ENCODE measurements around the gene BCAS1. TPM values are rescaled to one million over a fixed set of nuclear protein-coding genes. Genes with fewer than 3 reads are reported as not detected.

The BCAS1 gene
- total and polyA plus RNA-seq, 12 donors: 0.07 to 2.3 (median 0.13) TPM; not detected in 7

DNA sequence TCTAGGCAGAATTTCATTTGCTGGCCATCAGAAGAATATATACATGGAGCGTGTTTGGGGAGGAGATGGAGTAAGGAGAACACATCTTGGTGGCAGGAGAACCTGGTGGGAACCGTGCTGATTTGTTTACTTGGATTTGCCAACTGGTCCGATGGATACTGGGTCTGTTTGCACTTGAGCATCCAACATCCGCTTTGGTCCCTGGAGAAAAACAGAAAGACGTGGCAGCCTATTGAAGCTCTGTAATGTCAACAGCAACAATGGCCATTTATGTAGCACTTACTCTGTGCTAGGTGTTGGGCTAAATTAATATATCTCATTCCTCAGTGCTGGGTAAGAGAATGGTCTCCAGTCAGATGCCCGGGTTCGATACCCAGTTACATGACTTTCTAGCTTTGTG lies 125.6 kb downstream of the BCAS1 start:
- Histone ChIP-seq H3K36me3 (replicated peaks in 1 of 2) (no peaks in the 10 kb centered on the region), H3K27ac (no peak overlapping the region), H3K4me3 (no peak overlapping the region), H3K27me3 (no peaks in the 10 kb centered on the region), H3K4me1 (replicated peaks in 1 of 2) (peaks cover 0 to 15% of the 10 kb centered on the region in 2 donors), H3K9me3 (replicated peaks in 1 of 3) (no peaks in the 10 kb centered on the region)
- DNase-seq: no peak
- intact Hi-C loops (cut with DNase I): loop anchor here in 1 of 2 donors (10.0 kb wide), 1 partner anchor 370 kb away; no protein-coding TSS in a partner anchor
- WGBS, 4 donors: 81 to 88% (median 84%) methylated on average over 7 of the region's 7 CpGs
- TF ChIP-seq, protein P1, sequence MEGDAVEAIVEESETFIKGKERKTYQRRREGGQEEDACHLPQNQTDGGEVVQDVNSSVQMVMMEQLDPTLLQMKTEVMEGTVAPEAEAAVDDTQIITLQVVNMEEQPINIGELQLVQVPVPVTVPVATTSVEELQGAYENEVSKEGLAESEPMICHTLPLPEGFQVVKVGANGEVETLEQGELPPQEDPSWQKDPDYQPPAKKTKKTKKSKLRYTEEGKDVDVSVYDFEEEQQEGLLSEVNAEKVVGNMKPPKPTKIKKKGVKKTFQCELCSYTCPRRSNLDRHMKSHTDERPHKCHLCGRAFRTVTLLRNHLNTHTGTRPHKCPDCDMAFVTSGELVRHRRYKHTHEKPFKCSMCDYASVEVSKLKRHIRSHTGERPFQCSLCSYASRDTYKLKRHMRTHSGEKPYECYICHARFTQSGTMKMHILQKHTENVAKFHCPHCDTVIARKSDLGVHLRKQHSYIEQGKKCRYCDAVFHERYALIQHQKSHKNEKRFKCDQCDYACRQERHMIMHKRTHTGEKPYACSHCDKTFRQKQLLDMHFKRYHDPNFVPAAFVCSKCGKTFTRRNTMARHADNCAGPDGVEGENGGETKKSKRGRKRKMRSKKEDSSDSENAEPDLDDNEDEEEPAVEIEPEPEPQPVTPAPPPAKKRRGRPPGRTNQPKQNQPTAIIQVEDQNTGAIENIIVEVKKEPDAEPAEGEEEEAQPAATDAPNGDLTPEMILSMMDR (IDR thresholded peaks at IDR 0.05): no peak
- TF ChIP-seq POLR2A (IDR thresholded peaks at IDR 0.05): no peak

DNA sequence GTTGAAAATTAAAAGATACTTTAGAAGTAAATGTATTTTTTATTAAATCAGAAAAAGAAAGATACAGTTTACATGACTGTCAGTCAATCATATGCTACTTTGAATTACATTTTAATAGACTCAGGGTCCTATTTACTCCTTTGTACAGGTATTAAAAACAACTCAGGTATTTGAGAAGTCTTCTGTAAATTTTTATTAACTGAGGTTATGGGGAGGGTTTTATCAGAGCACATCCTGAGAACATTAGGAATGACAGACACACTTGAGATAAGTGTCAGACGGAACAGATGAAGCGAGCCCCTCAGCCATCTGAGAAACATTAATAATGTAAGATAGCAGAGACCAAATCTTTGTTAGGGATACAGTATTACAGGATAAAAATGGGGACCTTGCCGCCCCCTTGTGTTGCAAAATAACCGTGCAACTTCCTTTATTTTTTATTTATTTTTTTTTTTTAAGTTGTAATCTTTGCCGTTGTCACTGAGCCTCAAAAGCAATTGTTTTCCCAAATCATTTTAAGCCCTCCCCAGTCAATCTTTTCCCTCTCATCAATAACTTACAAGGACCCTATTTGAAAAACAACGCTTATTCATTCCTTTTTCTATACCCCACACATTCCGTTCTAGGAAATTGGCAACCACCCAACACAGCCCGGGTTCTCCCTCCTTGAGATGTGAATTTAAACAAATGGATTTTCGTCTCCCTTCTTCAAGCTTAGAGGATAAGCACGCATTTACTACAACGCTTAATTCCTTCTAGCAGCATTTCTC lies 126.7 kb downstream of the BCAS1 start:
- 11 to 16% (median 12%) methylated on average over 11 of the region's 11 CpGs for WGBS, 4 donors
- Histone ChIP-seq H3K9me3 (replicated peaks in 1 of 3) (no peaks in the 10 kb centered on the region), H3K27me3 (no peaks in the 10 kb centered on the region), H3K36me3 (replicated peaks in 1 of 2) (no peaks in the 10 kb centered on the region), H3K4me3 (no peak overlapping the region), H3K27ac (no peak overlapping the region), H3K4me1 (replicated peaks in 1 of 2) (peaks cover 0 to 23% of the 10 kb centered on the region in 2 donors)
- intact Hi-C loops (cut with DNase I): loop anchor here in 1 of 2 donors (10.0 kb wide), 1 partner anchor 369 kb away; no protein-coding TSS in a partner anchor
- TF ChIP-seq, protein P1 (IDR thresholded peaks at IDR 0.05): peak; percentile 33 to 59 (median 44)
- no peak for TF ChIP-seq POLR2A (IDR thresholded peaks at IDR 0.05)
- peak in 1 of 7 donors; percentile 36 for DNase-seq

DNA sequence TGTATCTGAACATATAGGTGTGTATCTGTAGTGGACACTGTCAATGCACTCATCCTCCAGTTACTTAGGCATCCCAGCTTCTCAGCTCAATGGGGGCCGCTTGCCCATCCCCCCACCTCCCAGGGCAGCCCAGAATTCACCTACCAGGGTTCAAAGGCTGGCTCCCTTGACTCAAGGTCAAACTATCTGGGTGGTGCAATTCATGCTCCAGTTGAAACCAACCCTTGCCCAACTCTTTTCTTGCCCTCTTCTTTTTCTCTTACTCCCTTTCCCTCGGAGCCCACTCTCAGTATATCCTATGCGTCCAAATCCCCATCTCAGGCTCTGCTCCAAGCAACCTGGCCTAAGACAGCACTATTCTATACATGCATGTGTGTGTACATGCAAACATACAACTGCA lies 127.4 kb downstream of the BCAS1 start:
- H3K9me3 ChIP-seq (replicated peaks in 1 of 3): no peaks in the 10 kb centered on the region
- WGBS, 4 donors: 66 to 81% (median 79%) methylated on average over 3 of the region's 3 CpGs
- TF ChIP-seq, protein P1 (IDR thresholded peaks at IDR 0.05): no peak
- no peak for TF ChIP-seq POLR2A (IDR thresholded peaks at IDR 0.05)
- no peak for DNase-seq
- H3K27ac ChIP-seq: no peak overlapping the region
- peaks cover 0 to 23% of the 10 kb centered on the region in 2 donors for H3K4me1 ChIP-seq (replicated peaks in 1 of 2)
- no peaks in the 10 kb centered on the region for H3K36me3 ChIP-seq (replicated peaks in 1 of 2)
- intact Hi-C loops (cut with DNase I): loop anchor here in 1 of 2 donors (10.0 kb wide), 1 partner anchor 368 kb away; no protein-coding TSS in a partner anchor
- no peak overlapping the region for H3K4me3 ChIP-seq
- H3K27me3 ChIP-seq: no peaks in the 10 kb centered on the region

DNA sequence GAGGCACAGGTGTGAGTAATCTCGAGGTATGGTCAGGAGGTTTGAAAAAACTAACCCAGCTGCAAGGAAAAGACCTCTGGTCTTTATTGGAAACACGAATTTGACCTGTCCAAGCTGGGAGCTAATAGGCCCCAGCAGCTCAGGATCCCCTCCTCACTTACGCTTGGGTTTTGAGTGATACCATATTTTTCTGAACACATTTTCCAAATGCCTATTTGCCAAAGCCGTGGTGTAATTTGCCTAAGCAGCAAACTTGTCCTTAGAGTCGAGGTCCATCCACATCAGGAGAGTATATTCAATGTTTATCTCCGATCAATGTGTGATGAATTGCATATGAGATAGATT lies 128.0 kb downstream of the BCAS1 start:
- no peak overlapping the region for H3K4me3 ChIP-seq
- H3K4me1 ChIP-seq (replicated peaks in 1 of 2): peaks cover 0 to 23% of the 10 kb centered on the region in 2 donors
- TF ChIP-seq POLR2A (IDR thresholded peaks at IDR 0.05): no peak
- TF ChIP-seq, protein P1 (IDR thresholded peaks at IDR 0.05): no peak
- no peak overlapping the region for H3K27ac ChIP-seq
- intact Hi-C loops (cut with DNase I): loop anchor here in 1 of 2 donors (10.0 kb wide), 1 partner anchor 368 kb away; no protein-coding TSS in a partner anchor
- 82 to 92% (median 86%) methylated on average over 6 of the region's 6 CpGs for WGBS, 4 donors
- H3K9me3 ChIP-seq (replicated peaks in 1 of 3): no peaks in the 10 kb centered on the region
- no peaks in the 10 kb centered on the region for H3K36me3 ChIP-seq (replicated peaks in 1 of 2)
- no peak for DNase-seq
- no peaks in the 10 kb centered on the region for H3K27me3 ChIP-seq

All from adrenal gland (tissue), 12 donors.